ENCODE measurements around the gene CISTR.

GRCh38 chr12:53780323-53780722 is 28.5 kb upstream of the CISTR start:
- TF ChIP-seq CTCF (IDR thresholded peaks at IDR 0.05; ENCODE audit: low read depth, low read length, poor library complexity, severe bottlenecking), result no peak
- no peak for TF ChIP-seq EZH2phosphoT487 (IDR thresholded peaks at IDR 0.05; ENCODE audit: borderline replicate concordance, low read length)

Data from DOHH2 (cell line).